ENCODE results near the gene KCNN3. TPM values are rescaled to one million over a fixed set of nuclear protein-coding genes. Genes with fewer than 3 reads are reported as not detected.

Gene KCNN3
- total RNA-seq, 1 donor from 2014 or later = 0.84 TPM

DNA sequence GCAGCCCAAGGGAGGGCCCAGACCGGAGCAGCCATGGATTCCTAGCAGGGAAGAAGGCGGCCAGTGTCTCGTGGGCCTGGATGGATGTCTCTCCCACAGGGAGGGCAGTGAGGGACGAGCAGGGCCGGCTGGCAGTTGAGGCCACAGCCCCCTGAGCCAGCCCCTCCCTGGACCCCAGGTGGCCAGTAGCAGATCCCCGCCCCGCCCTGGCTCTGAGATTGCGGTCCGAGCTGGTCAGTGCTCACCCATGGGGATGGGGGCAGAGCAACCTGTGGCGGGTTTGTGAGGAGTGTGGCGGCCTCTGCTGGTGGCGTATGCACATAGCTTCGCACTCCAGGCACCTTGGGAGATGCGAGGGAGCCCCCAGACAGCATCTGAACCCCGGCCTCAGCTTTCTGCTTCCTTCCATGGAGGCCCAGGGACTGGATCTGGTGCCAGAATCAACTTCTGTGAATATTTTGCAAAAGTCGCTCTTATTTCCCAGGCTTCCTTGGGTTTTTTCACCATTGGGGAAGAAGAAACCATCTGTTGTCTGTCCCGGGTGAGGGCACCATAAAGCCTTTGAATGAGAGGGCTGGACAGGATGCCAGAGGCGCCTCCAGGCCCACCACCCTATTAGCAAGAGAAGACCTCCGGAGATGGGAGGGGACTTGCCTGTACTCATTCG lies 8.4 kb upstream of the KCNN3 start:
- Mint-ChIP-seq H3K27me3 (ENCODE audit: low read depth) (no peaks in the 10 kb centered on the region), H3K4me3 (no peak overlapping the region), H3K4me1 (peaks cover 4% of the 10 kb centered on the region), H3K27ac (ENCODE audit: unreplicated experiment) (no peak overlapping the region), H3K9me3 (no peaks in the 10 kb centered on the region), H3K36me3 (ENCODE audit: low read depth) (no peaks in the 10 kb centered on the region)
- peak; percentile 83 for DNase-seq (ENCODE audit: low read depth, low spot score)
- peak; percentile 92 for TF ChIP-seq CTCF (conservative IDR thresholded peaks at IDR 0.05)

DNA sequence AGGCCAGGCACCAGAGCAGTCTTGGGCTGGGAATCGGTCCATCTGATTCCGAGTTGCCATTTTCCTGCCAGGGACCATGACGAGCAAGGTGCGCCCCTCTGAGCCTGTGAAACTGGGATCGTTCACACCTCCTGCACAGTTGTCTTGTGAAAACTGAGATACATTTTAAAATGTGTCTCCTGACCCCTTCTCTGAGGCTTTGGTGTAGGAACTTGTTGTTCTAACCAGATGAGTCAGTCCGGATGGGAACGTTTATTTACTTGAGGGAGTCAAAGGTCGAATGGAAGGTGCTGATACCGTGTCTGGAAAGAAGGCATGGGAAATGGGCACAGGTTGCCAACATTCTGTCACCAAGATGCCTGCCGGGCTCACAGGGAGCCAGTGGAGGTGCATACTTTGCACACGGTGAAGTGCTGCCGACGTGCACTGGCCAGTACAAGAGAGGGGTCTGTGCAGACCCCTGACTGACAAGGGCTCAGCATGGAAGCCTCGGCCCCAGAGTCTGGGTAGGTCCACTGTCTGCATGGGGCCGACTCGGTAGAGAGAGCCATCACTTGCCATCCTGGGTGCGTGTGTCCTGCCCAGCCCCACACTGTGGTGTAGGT lies 7.4 kb upstream of the KCNN3 start:
- Mint-ChIP-seq H3K4me1 (no peaks in the 10 kb centered on the region), H3K27ac (ENCODE audit: unreplicated experiment) (no peak overlapping the region), H3K36me3 (ENCODE audit: low read depth) (no peaks in the 10 kb centered on the region), H3K9me3 (no peaks in the 10 kb centered on the region), H3K4me3 (no peak overlapping the region), H3K27me3 (ENCODE audit: low read depth) (no peaks in the 10 kb centered on the region)
- DNase-seq (ENCODE audit: low read depth, low spot score) = no peak
- no peak for TF ChIP-seq CTCF (conservative IDR thresholded peaks at IDR 0.05)

- H3K4me3 Mint-ChIP-seq = no peak overlapping the region
- DNase-seq (ENCODE audit: low read depth, low spot score) = no peak
- no peaks in the 10 kb centered on the region for H3K36me3 Mint-ChIP-seq (ENCODE audit: low read depth)
- no peak overlapping the region for H3K27ac Mint-ChIP-seq (ENCODE audit: unreplicated experiment)
- TF ChIP-seq CTCF (conservative IDR thresholded peaks at IDR 0.05) = no peak
- no peaks in the 10 kb centered on the region for H3K9me3 Mint-ChIP-seq
- no peaks in the 10 kb centered on the region for H3K4me1 Mint-ChIP-seq
- H3K27me3 Mint-ChIP-seq (ENCODE audit: low read depth) = no peaks in the 10 kb centered on the region
Observed at GRCh38 chr1:154876842-154877369, 6.8 kb upstream of the KCNN3 start.

DNA sequence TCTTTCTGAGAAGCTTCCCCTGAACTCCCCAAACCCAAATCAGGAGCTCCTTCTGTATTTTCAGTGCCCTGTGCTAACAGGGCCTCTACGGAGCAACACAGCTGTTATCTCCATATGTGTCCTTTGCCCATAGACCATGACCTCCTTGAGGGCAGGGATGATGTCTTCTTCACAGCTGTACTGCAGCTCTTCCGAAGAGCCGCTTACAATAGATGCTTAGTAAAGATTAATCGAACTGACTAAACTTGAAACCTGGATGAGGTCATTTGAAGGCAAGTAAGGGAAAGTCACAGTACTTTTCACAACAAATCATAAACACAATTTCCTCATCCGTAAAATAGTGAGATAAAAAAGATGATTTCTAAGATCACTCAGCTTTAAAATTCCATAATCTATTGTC lies 4.4 kb upstream of the KCNN3 start:
- Mint-ChIP-seq H3K27me3 (ENCODE audit: low read depth) (peaks cover 3% of the 10 kb centered on the region), H3K9me3 (no peaks in the 10 kb centered on the region), H3K4me3 (no peak overlapping the region), H3K4me1 (peaks cover 14% of the 10 kb centered on the region), H3K27ac (ENCODE audit: unreplicated experiment) (no peak overlapping the region), H3K36me3 (ENCODE audit: low read depth) (no peaks in the 10 kb centered on the region)
- TF ChIP-seq CTCF (conservative IDR thresholded peaks at IDR 0.05) = no peak
- DNase-seq (ENCODE audit: low read depth, low spot score) = no peak

DNA sequence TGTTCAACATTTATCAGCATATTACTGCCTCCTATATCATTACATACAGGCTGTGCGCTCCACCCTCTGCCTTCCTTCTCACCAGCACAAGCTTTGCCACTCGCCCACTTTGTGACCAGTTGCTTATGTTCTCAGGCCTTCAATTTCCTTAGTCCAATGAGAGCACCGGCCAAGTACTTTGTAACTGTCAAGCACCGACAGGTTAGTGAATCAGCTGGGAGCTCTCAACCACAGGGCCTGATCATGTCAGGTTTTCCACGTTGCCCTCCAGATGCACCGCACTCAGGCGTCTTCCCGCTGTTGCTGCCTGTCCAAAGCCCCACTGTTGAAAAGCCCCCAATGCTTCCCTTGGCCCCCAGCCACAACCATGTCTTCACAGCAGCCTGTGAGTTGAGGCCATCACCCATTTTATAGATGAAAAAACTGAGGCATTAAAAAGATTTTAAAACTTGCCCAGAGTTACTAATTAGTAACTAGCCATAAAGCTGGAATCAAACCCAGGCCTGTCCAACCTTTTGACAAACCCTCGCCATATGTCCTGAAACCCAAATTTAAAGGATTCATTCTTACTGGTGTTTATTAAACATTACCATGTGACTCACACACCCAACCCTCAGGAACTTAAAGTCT lies 3.4 kb upstream of the KCNN3 start:
- Mint-ChIP-seq H3K4me3 (no peak overlapping the region), H3K36me3 (ENCODE audit: low read depth) (no peaks in the 10 kb centered on the region), H3K27ac (ENCODE audit: unreplicated experiment) (no peak overlapping the region), H3K4me1 (peaks cover 25% of the 10 kb centered on the region), H3K27me3 (ENCODE audit: low read depth) (peaks cover 11% of the 10 kb centered on the region), H3K9me3 (no peaks in the 10 kb centered on the region)
- TF ChIP-seq CTCF (conservative IDR thresholded peaks at IDR 0.05) = no peak
- DNase-seq (ENCODE audit: low read depth, low spot score) = no peak

Measured in neural crest cell (in vitro differentiated cells).